Effector memory CD8-positive, alpha-beta T cell (primary cell): ENCODE data around the gene RAB2B.

Experiments
- ATAC-seq: fragments of 150-1000 bp; cut with Tn5 transposase; replicated peaks from 2 replicates; pipeline ENCODE4 v1.10.0; 2021; ENCODE audit warnings: mild to moderate bottlenecking, moderate library complexity
- DNase-seq, 3 experiments: peaks; one replicate each; pipeline ENCODE4 v3.0.0; 2021
- H3K27ac Mint-ChIP-seq, 2 donors: one replicate each; pipeline ENCODE4 v1.8.0; 2022; ENCODE audit warnings: mild to moderate bottlenecking in 2 of 2, mixed read lengths in 2 of 2, moderate library complexity in 2 of 2
- H3K27me3 Mint-ChIP-seq, 2 donors: one replicate each; pipeline ENCODE4 v1.8.0; 2022; ENCODE audit warnings: mixed read lengths in 2 of 2
- H3K36me3 Mint-ChIP-seq: one replicate; pipeline ENCODE4 v1.8.0; 2022; ENCODE audit warnings: mild to moderate bottlenecking, moderate library complexity, mixed read lengths; ENCODE audit not compliant: insufficient read depth
- H3K4me1 Mint-ChIP-seq, 2 donors: one replicate each; pipeline ENCODE4 v1.8.0; 2022; ENCODE audit warnings: low read depth in 2 of 2, mixed read lengths in 2 of 2
- H3K4me3 Mint-ChIP-seq, 2 donors: one replicate each; pipeline ENCODE4 v1.8.0; 2022; ENCODE audit warnings: mild to moderate bottlenecking in 2 of 2, mixed read lengths in 2 of 2, moderate library complexity in 2 of 2
- H3K9me3 Mint-ChIP-seq, 2 donors: one replicate each; pipeline ENCODE4 v1.8.0; 2022; ENCODE audit warnings: mixed read lengths in 2 of 2

RAB2B gene

DNA sequence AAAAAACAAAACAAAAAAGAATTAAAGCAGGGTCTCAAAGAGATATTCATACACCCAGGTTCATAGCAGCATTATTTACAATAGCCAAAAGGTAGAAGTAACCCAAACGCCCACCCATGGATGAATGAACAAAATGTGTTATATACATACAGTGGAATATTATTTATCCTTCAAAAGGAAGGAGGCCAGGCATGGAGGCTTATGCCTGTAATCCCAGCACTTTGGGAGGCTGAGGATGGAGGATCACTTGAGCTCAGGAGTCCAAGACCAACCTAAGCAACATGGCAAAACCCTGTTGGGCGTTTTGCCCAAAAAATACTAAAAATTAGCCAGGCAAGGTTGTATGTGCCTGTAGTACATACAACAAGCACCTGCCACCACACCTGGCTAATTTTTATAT is 29.8 kb upstream of the RAB2B start:
- H3K27ac Mint-ChIP-seq: no peak overlapping the region
- peaks cover 33% of the 10 kb centered on the region for H3K36me3 Mint-ChIP-seq
- peaks cover 29 to 48% of the 10 kb centered on the region in 2 donors for H3K4me1 Mint-ChIP-seq
- no peak for DNase-seq
- no peak overlapping the region for H3K4me3 Mint-ChIP-seq
- H3K9me3 Mint-ChIP-seq: no peaks in the 10 kb centered on the region
- H3K27me3 Mint-ChIP-seq: no peaks in the 10 kb centered on the region
- ATAC-seq: no peak

DNA sequence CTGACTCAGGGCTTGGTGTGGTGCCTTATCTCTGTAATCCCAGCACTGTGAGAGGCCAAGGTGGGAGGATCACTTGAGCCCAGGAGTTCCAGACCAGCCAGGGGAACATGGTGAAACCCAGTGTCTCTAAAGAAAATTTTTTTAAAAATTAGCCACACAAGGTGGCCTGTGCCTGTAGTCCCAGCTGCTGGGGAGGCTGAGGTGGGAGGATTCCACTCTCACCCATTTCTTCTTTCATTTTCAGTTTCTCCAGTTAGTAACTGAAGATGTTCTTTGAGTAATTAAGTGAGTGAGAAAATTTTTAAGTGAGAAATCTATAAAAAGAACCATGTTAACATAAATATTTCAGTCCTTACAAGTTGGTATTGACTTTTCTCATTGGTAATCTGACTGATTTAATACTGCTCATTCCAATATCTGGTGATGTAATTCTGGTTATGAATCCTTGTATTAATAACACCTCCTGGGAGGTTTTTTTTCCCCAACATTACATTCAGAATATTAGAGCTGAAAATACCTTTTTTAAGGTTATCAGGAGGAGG is 28.3 kb upstream of the RAB2B start:
- Mint-ChIP-seq H3K36me3 (peaks cover 35% of the 10 kb centered on the region), H3K27ac (peak overlapping the region in 1 of 2 donors; percentile 49), H3K4me3 (peak overlapping the region in 1 of 2 donors; percentile 20), H3K9me3 (no peaks in the 10 kb centered on the region), H3K27me3 (no peaks in the 10 kb centered on the region), H3K4me1 (peaks cover 22 to 42% of the 10 kb centered on the region in 2 donors)
- ATAC-seq: peak; percentile 55
- DNase-seq: no peak

- Mint-ChIP-seq H3K4me1 (peaks cover 12 to 25% of the 10 kb centered on the region in 2 donors), H3K27ac (peak overlapping the region; percentile 41 to 57), H3K27me3 (no peaks in the 10 kb centered on the region), H3K9me3 (no peaks in the 10 kb centered on the region), H3K4me3 (no peak overlapping the region), H3K36me3 (peaks cover 47% of the 10 kb centered on the region)
- DNase-seq (no peak), ATAC-seq (no peak)
Measured at GRCh38 chr14:21503376-21503775, 26.6 kb upstream of the RAB2B start.

GRCh38 chr14:21501568-21501967 is 24.8 kb upstream of the RAB2B start:
- ATAC-seq (no peak), DNase-seq (no peak)
- H3K4me1 Mint-ChIP-seq: peaks cover 7 to 17% of the 10 kb centered on the region in 2 donors
- peak overlapping the region in 1 of 2 donors; percentile 35 for H3K27ac Mint-ChIP-seq
- H3K4me3 Mint-ChIP-seq: no peak overlapping the region
- H3K9me3 Mint-ChIP-seq: no peaks in the 10 kb centered on the region
- H3K27me3 Mint-ChIP-seq: no peaks in the 10 kb centered on the region
- peaks cover 65% of the 10 kb centered on the region for H3K36me3 Mint-ChIP-seq

DNA sequence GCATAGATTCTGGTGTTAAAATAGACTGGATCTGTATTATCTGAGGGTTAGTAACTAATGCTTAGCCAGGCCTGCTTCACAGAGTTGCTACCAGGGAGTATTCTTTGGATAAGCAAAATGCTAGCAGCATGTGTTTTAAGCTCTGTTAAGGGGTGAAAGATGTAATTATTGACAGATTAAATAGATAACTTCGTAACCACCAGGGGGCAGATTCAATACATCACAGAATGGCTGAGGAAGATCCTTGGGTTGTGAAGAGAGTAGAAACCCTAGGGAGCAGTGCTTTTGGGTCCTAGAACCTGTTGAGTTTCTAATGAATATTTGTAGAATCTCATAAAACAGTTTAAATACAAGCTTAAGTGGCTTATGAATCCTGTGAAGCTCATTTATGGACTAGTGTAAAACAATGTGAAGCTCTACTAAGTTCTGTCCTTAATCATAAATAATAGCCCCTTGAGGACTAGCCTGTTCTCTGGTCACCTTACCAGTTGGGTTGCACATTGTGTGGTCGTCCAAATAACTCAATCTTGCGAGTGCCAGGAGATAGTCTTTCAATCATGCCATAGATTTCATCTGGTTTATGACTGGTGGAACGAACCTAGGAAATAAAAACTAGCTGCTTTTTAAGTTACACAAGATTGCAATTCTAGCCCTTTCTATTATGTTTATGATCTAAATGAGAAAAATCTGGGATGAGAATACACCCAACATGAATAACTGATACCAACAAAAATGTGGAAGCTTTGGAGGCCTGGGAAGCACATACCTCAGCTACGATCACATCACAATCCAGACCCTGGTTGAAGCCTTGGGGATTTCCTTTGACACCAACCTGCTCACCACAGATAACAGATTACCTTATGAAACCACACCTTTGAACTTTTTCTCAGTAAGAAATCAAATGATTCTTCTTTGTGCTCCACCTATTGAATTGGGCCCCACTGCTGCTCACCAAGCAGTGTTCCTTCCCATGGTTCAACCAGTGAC is 22.1 kb upstream of the RAB2B start:
- DNase-seq (peak; percentile 23 to 36 (median 24)), ATAC-seq (peak; percentile 83)
- H3K27ac Mint-ChIP-seq: no peak overlapping the region
- peaks cover 2 to 7% of the 10 kb centered on the region in 2 donors for H3K4me1 Mint-ChIP-seq
- H3K36me3 Mint-ChIP-seq: peaks cover 87% of the 10 kb centered on the region
- no peaks in the 10 kb centered on the region for H3K27me3 Mint-ChIP-seq
- H3K4me3 Mint-ChIP-seq: no peak overlapping the region
- no peaks in the 10 kb centered on the region for H3K9me3 Mint-ChIP-seq

DNA sequence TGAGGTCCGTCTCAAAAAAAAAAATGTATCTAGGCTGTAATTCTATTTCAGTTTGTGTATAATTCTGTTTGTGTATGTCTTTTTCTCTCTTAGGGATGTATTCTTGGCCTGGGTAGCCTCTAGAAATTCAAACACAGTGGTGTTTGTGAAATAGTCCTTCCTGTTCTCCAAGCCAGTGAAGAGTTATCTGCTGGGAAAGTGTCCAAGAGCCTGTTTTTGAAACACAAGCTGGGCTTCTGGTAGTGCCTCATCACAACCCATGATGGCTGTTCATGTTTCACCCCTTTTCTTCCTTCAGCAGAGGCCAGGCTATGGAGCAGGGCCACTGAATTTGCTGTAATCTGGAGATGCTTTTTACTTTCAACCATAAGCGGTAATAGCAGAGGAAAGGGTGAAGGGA is 19.7 kb upstream of the RAB2B start:
- ATAC-seq (no peak), DNase-seq (no peak)
- Mint-ChIP-seq H3K4me1 (peaks cover 2 to 7% of the 10 kb centered on the region in 2 donors), H3K27me3 (no peaks in the 10 kb centered on the region), H3K27ac (peak overlapping the region in 1 of 2 donors; percentile 17), H3K36me3 (peaks cover 97% of the 10 kb centered on the region), H3K4me3 (no peak overlapping the region), H3K9me3 (no peaks in the 10 kb centered on the region)

DNA sequence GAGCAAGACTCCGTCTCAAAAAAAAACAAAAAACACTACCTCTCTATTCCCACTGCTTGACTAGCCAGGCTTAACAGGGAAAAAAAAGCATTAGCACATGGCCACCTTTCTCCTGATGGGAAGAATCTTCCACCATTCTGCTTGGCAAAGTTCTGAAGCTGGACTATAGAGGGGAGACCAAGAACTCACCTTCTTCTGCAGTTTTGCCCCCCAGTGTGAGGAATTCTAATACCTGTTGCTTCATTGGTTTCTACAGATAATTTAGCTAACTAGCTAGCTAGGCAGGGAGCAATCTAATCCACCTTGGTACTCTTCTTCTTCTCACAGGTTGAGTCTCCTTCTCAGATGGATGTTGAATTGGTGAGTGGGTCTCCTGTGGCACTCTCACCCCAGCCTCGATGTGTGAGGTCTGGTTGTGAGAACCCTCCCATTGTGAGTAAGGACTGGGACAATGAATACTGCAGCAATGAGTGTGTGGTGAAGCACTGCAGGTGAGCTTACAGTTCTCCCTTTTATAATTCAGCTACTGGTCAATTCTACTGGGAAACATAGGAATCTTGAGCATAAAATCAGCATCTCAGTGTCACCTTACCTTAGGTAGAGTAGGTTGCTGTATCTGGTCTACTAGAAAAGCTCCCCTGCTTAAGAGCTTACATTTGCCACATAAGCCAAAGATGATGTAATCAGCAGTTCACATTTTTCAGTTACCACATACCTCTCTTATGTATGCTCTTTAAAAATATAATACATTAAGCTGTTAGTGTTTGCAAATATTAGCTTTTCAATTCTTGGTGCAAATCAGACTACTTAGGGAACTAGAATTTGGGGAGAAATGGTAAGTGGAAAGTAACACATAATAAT is 18.4 kb upstream of the RAB2B start:
- Mint-ChIP-seq H3K4me3 (no peak overlapping the region), H3K27ac (no peak overlapping the region), H3K9me3 (no peaks in the 10 kb centered on the region), H3K36me3 (peaks cover 100% of the 10 kb centered on the region), H3K4me1 (no peaks in the 10 kb centered on the region), H3K27me3 (no peaks in the 10 kb centered on the region)
- no peak for DNase-seq
- no peak for ATAC-seq

GRCh38 chr14:21486640-21487087 is 9.9 kb upstream of the RAB2B start:
- Mint-ChIP-seq H3K27me3 (no peaks in the 10 kb centered on the region), H3K36me3 (peaks cover 66% of the 10 kb centered on the region), H3K4me3 (no peak overlapping the region), H3K4me1 (peaks cover 0 to 9% of the 10 kb centered on the region in 2 donors), H3K9me3 (no peaks in the 10 kb centered on the region), H3K27ac (no peak overlapping the region)
- DNase-seq (no peak), ATAC-seq (no peak)

DNA sequence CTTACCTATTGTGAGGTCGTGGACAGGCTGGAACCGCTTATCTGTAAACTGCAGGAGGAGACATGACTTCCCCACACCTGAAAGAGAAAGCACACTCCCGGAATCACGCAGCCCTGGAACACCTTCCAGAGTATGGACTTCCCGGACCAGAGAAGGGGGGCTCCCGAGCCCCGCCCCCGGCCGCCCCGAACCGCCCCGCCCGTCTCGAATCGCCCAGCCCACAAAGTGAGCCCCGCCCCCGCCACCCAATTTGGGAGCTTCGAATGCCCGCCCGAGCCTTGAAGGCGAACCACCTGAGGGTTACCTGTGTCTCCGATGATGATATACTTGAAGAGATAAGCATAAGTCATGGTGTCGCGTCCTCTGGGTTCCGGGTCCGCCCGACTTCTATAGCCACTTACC is 235 bp downstream of the RAB2B start:
- no peaks in the 10 kb centered on the region for H3K9me3 Mint-ChIP-seq
- H3K4me3 Mint-ChIP-seq: peak overlapping the region; percentile 98
- DNase-seq (no peak), ATAC-seq (peak; percentile 45)
- H3K27ac Mint-ChIP-seq: peak overlapping the region; percentile 98 to 99
- no peaks in the 10 kb centered on the region for H3K27me3 Mint-ChIP-seq
- peaks cover 18 to 27% of the 10 kb centered on the region in 2 donors for H3K4me1 Mint-ChIP-seq
- peaks cover 38% of the 10 kb centered on the region for H3K36me3 Mint-ChIP-seq

DNA sequence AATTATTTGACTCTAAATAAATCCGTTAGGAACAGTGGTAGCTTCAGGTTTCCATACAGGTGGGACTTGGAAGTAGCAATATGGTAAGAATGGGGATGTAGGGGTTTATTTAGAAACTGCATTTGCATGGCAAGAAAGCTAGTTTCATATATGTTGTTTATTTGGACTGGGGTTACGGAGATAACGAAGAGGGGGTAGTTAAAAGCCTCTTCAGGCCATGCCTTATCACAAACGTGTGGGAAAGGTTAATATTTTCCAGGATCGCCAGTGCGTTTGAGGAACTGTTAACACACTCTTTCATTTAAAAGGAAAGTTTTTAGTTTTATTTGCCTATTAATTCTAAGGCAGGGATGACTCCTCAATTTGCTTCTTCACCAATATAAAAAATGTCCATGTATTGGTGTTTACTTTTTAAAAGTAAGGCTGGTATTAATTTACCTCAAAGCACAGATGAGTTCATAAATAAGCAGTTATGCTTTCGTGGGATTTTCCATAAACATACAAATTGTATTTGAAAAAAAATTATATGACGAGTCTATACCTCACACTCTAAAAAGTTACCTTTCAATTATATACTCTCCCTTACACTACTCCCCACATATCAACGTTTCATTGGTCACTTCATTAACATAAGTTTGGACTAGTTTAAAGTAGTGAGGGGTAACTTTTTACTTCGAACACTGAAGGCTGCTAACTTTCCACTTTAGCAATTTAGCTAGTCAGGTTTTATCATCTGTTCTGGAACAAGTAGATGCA is 814 bp downstream of the RAB2B start:
- ATAC-seq: no peak

DNA sequence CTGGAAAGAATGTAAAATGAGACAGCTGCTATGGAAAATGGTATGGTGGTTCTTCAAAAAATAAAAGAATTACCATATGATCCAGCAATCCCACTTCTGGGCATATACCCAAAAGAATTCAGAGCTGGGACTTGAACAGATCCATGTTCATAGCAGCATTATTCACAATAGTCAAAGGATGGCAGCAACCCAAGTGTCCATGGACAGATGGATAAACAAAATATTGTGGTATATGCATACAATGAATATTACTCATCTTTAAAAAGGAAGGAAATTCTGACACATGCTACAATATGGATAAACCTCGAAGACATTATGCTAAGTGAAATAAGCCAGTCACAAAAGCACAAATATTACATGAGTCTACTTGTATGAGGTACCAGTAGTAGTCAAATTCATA is 9.1 kb downstream of the RAB2B start:
- H3K4me3 Mint-ChIP-seq: no peak overlapping the region
- DNase-seq (no peak), ATAC-seq (no peak)
- H3K27me3 Mint-ChIP-seq: no peaks in the 10 kb centered on the region
- H3K27ac Mint-ChIP-seq: no peak overlapping the region
- H3K36me3 Mint-ChIP-seq: peaks cover 78% of the 10 kb centered on the region
- no peaks in the 10 kb centered on the region for H3K9me3 Mint-ChIP-seq
- peaks cover 0 to 2% of the 10 kb centered on the region in 2 donors for H3K4me1 Mint-ChIP-seq

More for the DNA sequence above, 814 bp downstream of the RAB2B start:
- Mint-ChIP-seq H3K4me3 (peak overlapping the region; percentile 98), H3K27ac (peak overlapping the region; percentile 98 to 99), H3K4me1 (peaks cover 18 to 27% of the 10 kb centered on the region in 2 donors), H3K9me3 (no peaks in the 10 kb centered on the region), H3K36me3 (peaks cover 44% of the 10 kb centered on the region), H3K27me3 (no peaks in the 10 kb centered on the region)
- DNase-seq: no peak

- peak within 1 kb of the TSS; percentile 97 for H3K27ac Mint-ChIP-seq
- H3K4me1 Mint-ChIP-seq: peaks cover 27 to 32% of the 10 kb centered on the region in 2 donors
- DNase-seq: peak; percentile 98 to 99 (median 99)
- no peaks in the 10 kb centered on the region for H3K27me3 Mint-ChIP-seq
- peak; percentile 94 for ATAC-seq
- no peaks in the 10 kb centered on the region for H3K9me3 Mint-ChIP-seq
- H3K4me3 Mint-ChIP-seq: peak within 1 kb of the TSS; percentile 87 to 96
- H3K36me3 Mint-ChIP-seq: peaks cover 36% of the 10 kb centered on the region
Measured at GRCh38 chr14:21455912-21456667, 20.7 kb downstream of the RAB2B start, which contains the start of gene CHD8. CHD8 (minus strand) TSS chr14:21456123; CDS start chr14:21431643, 24,480 bp downstream.
